ENCODE data around the gene LRRC27. TPM values are rescaled to one million over a fixed set of nuclear protein-coding genes. Genes with fewer than 3 reads are reported as not detected.

Gene LRRC27
- polyA plus RNA-seq, 1 experiment: 9.2 TPM

DNA sequence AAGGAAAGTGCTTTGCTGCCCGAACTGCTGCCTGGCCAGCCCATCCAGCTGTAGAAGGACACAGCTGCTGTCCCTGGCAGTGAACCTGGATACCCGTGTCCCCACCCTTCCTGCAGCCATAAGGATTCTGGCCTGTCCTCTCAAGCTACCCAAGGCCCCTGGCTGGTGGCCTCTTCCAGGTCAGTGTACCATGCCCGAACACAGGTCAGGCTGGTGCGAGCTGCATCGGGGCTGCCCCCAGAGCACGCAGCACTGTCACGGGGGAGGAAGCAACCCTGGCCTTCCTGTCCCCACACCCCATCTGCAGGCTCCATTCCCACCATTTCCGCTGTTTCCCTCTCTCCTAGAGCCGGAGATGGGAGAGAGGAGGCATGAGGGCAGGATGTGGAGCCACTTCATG is 34.5 kb downstream of the LRRC27 start:
- DNase-seq (ENCODE audit: low read depth, low spot score): no peak
- POLR2A ChIA-PET: no interaction called here
- CTCF ChIA-PET: no interaction called here

DNA sequence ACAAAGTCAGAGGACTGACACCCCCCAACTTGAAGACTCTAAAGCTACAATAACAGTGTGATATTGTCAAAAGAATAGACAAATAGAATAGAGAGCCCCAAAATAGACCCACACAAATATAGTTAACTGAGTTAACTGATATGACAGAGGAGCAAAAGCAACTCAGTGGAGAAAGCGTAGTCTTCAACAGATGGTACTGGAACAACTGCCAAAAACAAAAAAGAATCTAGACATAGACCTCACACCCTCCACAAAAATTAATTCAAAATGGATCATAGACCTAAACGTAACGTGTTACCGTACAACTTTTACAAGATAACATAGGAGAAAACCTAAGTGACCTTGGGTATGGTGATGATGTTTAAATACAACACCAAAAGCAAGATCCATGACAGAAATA is 36.4 kb downstream of the LRRC27 start:
- DNase-seq (ENCODE audit: low read depth, low spot score): no peak
- TF ChIP-seq, protein P1, sequence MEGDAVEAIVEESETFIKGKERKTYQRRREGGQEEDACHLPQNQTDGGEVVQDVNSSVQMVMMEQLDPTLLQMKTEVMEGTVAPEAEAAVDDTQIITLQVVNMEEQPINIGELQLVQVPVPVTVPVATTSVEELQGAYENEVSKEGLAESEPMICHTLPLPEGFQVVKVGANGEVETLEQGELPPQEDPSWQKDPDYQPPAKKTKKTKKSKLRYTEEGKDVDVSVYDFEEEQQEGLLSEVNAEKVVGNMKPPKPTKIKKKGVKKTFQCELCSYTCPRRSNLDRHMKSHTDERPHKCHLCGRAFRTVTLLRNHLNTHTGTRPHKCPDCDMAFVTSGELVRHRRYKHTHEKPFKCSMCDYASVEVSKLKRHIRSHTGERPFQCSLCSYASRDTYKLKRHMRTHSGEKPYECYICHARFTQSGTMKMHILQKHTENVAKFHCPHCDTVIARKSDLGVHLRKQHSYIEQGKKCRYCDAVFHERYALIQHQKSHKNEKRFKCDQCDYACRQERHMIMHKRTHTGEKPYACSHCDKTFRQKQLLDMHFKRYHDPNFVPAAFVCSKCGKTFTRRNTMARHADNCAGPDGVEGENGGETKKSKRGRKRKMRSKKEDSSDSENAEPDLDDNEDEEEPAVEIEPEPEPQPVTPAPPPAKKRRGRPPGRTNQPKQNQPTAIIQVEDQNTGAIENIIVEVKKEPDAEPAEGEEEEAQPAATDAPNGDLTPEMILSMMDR (IDR thresholded peaks at IDR 0.05; ENCODE audit: low read depth, low read length): no peak
- no peak overlapping the region for H3K4me3 ChIP-seq (ENCODE audit: low read depth, low read length)
- H3K9me3 ChIP-seq (ENCODE audit: control insufficient read depth, insufficient read depth, low read length): peaks cover 13% of the 10 kb centered on the region
- H3K27ac ChIP-seq (ENCODE audit: low read depth, low read length): no peak overlapping the region
- no peaks in the 10 kb centered on the region for H3K27me3 ChIP-seq (ENCODE audit: control insufficient read depth, insufficient read depth, low read length)
- ChIA-PET CTCF (no interaction called here), POLR2A (no interaction called here)

More for the DNA sequence above, 34.5 kb downstream of the LRRC27 start:
- Histone ChIP-seq H3K27ac (ENCODE audit: low read depth, low read length) (no peak overlapping the region), H3K9me3 (ENCODE audit: control insufficient read depth, insufficient read depth, low read length) (peaks cover 9% of the 10 kb centered on the region), H3K4me3 (ENCODE audit: low read depth, low read length) (no peak overlapping the region), H3K27me3 (ENCODE audit: control insufficient read depth, insufficient read depth, low read length) (no peaks in the 10 kb centered on the region)
- TF ChIP-seq, protein P1 (IDR thresholded peaks at IDR 0.05; ENCODE audit: low read depth, low read length): no peak

DNA sequence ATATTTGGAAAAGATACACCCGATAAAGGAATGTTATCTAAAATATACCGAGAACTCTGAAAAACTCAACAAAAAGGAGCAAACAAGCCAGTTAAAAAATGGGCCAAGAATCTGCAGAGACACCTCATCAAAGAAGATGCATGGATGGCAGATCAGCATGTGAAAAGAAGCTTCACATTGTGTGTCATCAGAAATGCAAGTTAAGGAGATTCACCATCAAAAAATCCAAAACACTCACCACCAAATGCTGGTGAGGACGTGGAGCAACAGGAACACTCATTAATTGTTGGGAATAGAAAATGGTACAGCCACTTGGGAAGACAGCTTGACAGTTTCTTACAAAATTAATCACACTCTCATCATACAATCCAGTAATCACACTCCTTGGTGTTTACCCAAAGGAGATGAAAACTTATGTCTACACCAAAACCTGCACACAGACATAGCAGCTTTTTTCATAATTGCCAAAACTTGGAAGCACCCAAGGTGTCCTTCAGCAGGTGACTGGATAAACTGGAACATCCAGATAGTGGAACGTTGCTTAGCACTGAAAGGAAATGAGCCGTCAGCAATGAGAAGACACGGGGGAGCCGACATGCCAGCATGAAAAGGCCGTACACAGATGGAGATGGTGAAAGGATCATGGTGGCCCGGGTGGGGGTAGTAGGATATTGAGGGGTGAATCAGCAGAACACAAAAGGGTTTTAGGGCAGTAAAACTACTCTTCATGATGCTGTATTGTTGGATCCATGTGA is 37.1 kb downstream of the LRRC27 start:
- CTCF ChIA-PET: no interaction called here
- POLR2A ChIA-PET: no interaction called here
- TF ChIP-seq, protein P1 (IDR thresholded peaks at IDR 0.05; ENCODE audit: low read depth, low read length): no peak

DNA sequence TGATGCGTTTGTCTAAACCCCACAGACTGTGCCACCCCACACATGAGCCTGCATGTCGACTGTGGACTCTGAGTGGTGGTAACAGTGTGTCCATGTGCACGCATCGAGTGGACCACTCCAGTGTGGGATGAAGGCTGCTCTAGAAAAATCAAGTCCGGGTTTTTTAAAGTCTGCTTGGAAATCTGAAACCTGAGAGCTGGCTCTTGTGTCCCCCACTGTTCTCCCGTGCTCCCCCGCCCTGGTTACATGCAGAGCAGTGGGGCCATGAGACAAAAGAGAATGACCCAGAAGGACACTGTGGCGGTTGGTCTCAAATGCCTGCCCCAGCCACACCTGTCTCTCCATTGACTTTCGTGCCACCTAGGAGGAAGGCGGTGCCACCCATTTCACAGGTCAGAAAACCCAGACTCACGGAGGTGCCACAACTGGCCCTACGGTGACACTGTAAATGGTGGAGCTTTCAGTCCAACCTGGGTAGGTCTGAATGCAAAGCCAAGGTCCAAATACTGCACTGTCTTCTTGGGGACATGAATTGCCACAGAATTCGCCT is 37.7 kb downstream of the LRRC27 start:
- ChIA-PET CTCF (interaction anchor here (0.6 kb wide), 1 partner anchor 783 kb away, joined by 7 read pairs; no protein-coding TSS in a partner anchor), POLR2A (no interaction called here)
- TF ChIP-seq, protein P1 (IDR thresholded peaks at IDR 0.05; ENCODE audit: low read depth, low read length): no peak
- DNase-seq (ENCODE audit: low read depth, low spot score): no peak
- peaks cover 6% of the 10 kb centered on the region for H3K27me3 ChIP-seq (ENCODE audit: control insufficient read depth, insufficient read depth, low read length)
- H3K9me3 ChIP-seq (ENCODE audit: control insufficient read depth, insufficient read depth, low read length): peaks cover 8% of the 10 kb centered on the region; the same call in 1 of the 2 replicates
- H3K27ac ChIP-seq (ENCODE audit: low read depth, low read length): no peak overlapping the region
- no peak overlapping the region for H3K4me3 ChIP-seq (ENCODE audit: low read depth, low read length)

More for the DNA sequence above, 37.1 kb downstream of the LRRC27 start:
- peaks cover 5% of the 10 kb centered on the region for H3K27me3 ChIP-seq (ENCODE audit: control insufficient read depth, insufficient read depth, low read length)
- no peak overlapping the region for H3K4me3 ChIP-seq (ENCODE audit: low read depth, low read length)
- DNase-seq (ENCODE audit: low read depth, low spot score): no peak
- H3K27ac ChIP-seq (ENCODE audit: low read depth, low read length): no peak overlapping the region
- peaks cover 13% of the 10 kb centered on the region for H3K9me3 ChIP-seq (ENCODE audit: control insufficient read depth, insufficient read depth, low read length)
